Neural progenitor cell (in vitro differentiated cells): ENCODE data around the gene ERC1. TPM values are rescaled to one million over a fixed set of nuclear protein-coding genes. Genes with fewer than 3 reads are reported as not detected.

Experiments used
- DNase-seq: peaks from one replicate; pipeline ENCODE4 v3.0.0-alpha.2; 2016; ENCODE audit warnings: low spot score
- H2AFZ ChIP-seq: fragments of 200-600 bp; sonication (generic); replicated peaks from 2 replicates; pipeline ENCODE4 v1.6.1; 2016; ENCODE audit warnings: antibody characterized with exemption
- H3F3A ChIP-seq: fragments of 200-600 bp; sonication (generic); 2 replicates; pipeline ENCODE4 v1.6.1; 2016; ENCODE audit warnings: antibody characterized with exemption, low read depth
- H3K27ac ChIP-seq: fragments of 200-600 bp; sonication (generic); 2 replicates; pipeline ENCODE4 v1.5.1; 2016; ENCODE audit warnings: mild to moderate bottlenecking
- H3K27me3 ChIP-seq: fragments of 200-600 bp; sonication (generic); 2 replicates; pipeline ENCODE4 v1.6.1; 2016; ENCODE audit warnings: mild to moderate bottlenecking, moderate library complexity
- H3K36me3 ChIP-seq: fragments of 200-600 bp; sonication (generic); 2 replicates; pipeline ENCODE4 v1.5.1; 2016
- H3K4me1 ChIP-seq: fragments of 200-600 bp; sonication (generic); 2 replicates; pipeline ENCODE4 v1.6.1; 2016; ENCODE audit warnings: mixed run types
- H3K4me2 ChIP-seq: fragments of 200-600 bp; sonication (generic); 2 replicates; pipeline ENCODE4 v1.6.1; 2016
- H3K4me3 ChIP-seq: fragments of 200-600 bp; sonication (generic); 2 replicates; pipeline ENCODE4 v1.5.1; 2016
- H3K79me2 ChIP-seq: fragments of 200-600 bp; sonication (generic); 2 replicates; pipeline ENCODE4 v1.6.1; 2016; ENCODE audit warnings: low read depth
- H3K9ac ChIP-seq: fragments of 200-600 bp; sonication (generic); 2 replicates; pipeline ENCODE4 v1.6.1; 2016
- H3K9me3 ChIP-seq: fragments of 200-600 bp; sonication (generic); 2 replicates; pipeline ENCODE4 v1.5.1; 2016; ENCODE audit warnings: low read depth
- H4K20me1 ChIP-seq: fragments of 200-600 bp; sonication (generic); 2 replicates; pipeline ENCODE4 v1.6.1; 2016; ENCODE audit warnings: low read depth
- H3K27ac Mint-ChIP-seq: 3 replicates; pipeline ENCODE4 v1.8.0; 2021; ENCODE audit warnings: mixed read lengths
- H3K27me3 Mint-ChIP-seq: 2 replicates; pipeline ENCODE4 v1.8.0; 2022; ENCODE audit warnings: low read depth, mild to moderate bottlenecking, inconsistent platforms, moderate library complexity, mixed read lengths; ENCODE audit not compliant: insufficient read depth
- H3K36me3 Mint-ChIP-seq: 3 replicates; pipeline ENCODE4 v1.8.0; 2021; ENCODE audit warnings: mixed read lengths
- H3K4me1 Mint-ChIP-seq: 3 replicates; pipeline ENCODE4 v1.8.0; 2021; ENCODE audit warnings: mixed read lengths
- H3K4me3 Mint-ChIP-seq: 3 replicates; pipeline ENCODE4 v1.8.0; 2021; ENCODE audit warnings: mild to moderate bottlenecking, moderate library complexity, mixed read lengths
- H3K9me3 Mint-ChIP-seq: 3 replicates; pipeline ENCODE4 v1.8.0; 2020; ENCODE audit warnings: mixed read lengths
- EZH2 ChIP-seq: fragments of 200-600 bp; sonication (generic); IDR thresholded peaks from 2 replicates; pipeline ENCODE4 v1.6.1; 2017; ENCODE audit warnings: antibody characterized with exemption, mild to moderate bottlenecking, moderate library complexity
- EZH2phosphoT487 ChIP-seq: fragments of 200-600 bp; sonication (generic); IDR thresholded peaks from 2 replicates; pipeline ENCODE4 v1.6.1; 2017; ENCODE audit warnings: antibody characterized with exemption
- total RNA-seq: library from RNA; depleted of rRNA; stranded (reverse); fragments of >200 nt; gene quantifications from 2 replicates; pipeline ENCODE4 v1.2.3, GENCODE V29; 2015; ENCODE audit warnings: low replicate concordance
- TF ChIP-seq, protein P1 (sequence below): fragments of 200-600 bp; sonication (generic); IDR thresholded peaks from 2 replicates; pipeline ENCODE4 v1.5.1; 2017; ENCODE audit warnings: antibody characterized with exemption, mild to moderate bottlenecking

The ERC1 gene
- total RNA-seq, 1 donor from 2014 or later: 27.5 TPM

DNA sequence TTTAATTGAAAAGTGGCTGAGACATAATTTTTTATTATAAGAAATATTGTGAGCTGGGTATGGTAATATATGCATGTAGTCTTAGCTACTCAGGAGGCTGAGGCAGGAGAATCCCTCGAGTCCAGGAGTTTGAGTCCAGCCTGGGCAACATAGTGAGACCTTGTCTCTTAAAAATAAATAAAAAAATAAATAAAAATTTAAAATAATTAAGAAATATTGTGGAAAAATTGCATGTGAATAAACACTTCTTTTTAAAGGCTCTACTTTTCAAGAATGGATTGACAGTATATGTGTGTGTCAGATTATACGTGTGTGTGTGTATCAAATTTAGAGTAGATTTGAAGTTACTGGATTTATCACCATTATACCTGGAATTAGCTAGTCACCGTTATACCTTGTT lies 43.2 kb downstream of the ERC1 start:
- Histone ChIP-seq H3K27me3 (no peaks in the 10 kb centered on the region), H3K4me2 (no peak overlapping the region), H3K4me1 (no peaks in the 10 kb centered on the region), H3K27ac (no peak overlapping the region), H4K20me1 (no peaks in the 10 kb centered on the region), H3F3A (no peaks in the 10 kb centered on the region), H3K9ac (no peak overlapping the region), H3K79me2 (peaks cover 9% of the 10 kb centered on the region), H3K36me3 (peaks cover 2% of the 10 kb centered on the region), H3K9me3 (no peaks in the 10 kb centered on the region), H3K4me3 (no peak overlapping the region), H2AFZ (no peak overlapping the region)
- H3K36me3 Mint-ChIP-seq: peaks cover 8% of the 10 kb centered on the region
- H3K4me1 Mint-ChIP-seq: no peaks in the 10 kb centered on the region
- no peak overlapping the region for H3K27ac Mint-ChIP-seq
- no peaks in the 10 kb centered on the region for H3K9me3 Mint-ChIP-seq
- H3K4me3 Mint-ChIP-seq: no peak overlapping the region
- TF ChIP-seq EZH2 (no peak), EZH2phosphoT487 (no peak)
- TF ChIP-seq, protein P1, sequence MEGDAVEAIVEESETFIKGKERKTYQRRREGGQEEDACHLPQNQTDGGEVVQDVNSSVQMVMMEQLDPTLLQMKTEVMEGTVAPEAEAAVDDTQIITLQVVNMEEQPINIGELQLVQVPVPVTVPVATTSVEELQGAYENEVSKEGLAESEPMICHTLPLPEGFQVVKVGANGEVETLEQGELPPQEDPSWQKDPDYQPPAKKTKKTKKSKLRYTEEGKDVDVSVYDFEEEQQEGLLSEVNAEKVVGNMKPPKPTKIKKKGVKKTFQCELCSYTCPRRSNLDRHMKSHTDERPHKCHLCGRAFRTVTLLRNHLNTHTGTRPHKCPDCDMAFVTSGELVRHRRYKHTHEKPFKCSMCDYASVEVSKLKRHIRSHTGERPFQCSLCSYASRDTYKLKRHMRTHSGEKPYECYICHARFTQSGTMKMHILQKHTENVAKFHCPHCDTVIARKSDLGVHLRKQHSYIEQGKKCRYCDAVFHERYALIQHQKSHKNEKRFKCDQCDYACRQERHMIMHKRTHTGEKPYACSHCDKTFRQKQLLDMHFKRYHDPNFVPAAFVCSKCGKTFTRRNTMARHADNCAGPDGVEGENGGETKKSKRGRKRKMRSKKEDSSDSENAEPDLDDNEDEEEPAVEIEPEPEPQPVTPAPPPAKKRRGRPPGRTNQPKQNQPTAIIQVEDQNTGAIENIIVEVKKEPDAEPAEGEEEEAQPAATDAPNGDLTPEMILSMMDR: no peak
- DNase-seq: no peak
- H3K27me3 Mint-ChIP-seq: peaks cover 4% of the 10 kb centered on the region

- Histone ChIP-seq H3K9me3 (no peaks in the 10 kb centered on the region), H3K4me2 (no peak overlapping the region), H3K4me3 (no peak overlapping the region), H3K27me3 (no peaks in the 10 kb centered on the region), H3K27ac (no peak overlapping the region), H3F3A (no peaks in the 10 kb centered on the region), H3K9ac (no peak overlapping the region), H3K79me2 (peaks cover 9% of the 10 kb centered on the region), H2AFZ (no peak overlapping the region), H4K20me1 (no peaks in the 10 kb centered on the region), H3K36me3 (peaks cover 2% of the 10 kb centered on the region), H3K4me1 (no peaks in the 10 kb centered on the region)
- Mint-ChIP-seq H3K27ac (no peak overlapping the region), H3K9me3 (no peaks in the 10 kb centered on the region), H3K36me3 (peaks cover 6% of the 10 kb centered on the region), H3K4me1 (no peaks in the 10 kb centered on the region), H3K27me3 (peaks cover 7% of the 10 kb centered on the region), H3K4me3 (no peak overlapping the region)
- no peak for DNase-seq
- no peak for TF ChIP-seq EZH2phosphoT487
- TF ChIP-seq, protein P1: no peak
- no peak for TF ChIP-seq EZH2
Measured at GRCh38 chr12:1034751-1035457, 43.9 kb downstream of the ERC1 start.

DNA sequence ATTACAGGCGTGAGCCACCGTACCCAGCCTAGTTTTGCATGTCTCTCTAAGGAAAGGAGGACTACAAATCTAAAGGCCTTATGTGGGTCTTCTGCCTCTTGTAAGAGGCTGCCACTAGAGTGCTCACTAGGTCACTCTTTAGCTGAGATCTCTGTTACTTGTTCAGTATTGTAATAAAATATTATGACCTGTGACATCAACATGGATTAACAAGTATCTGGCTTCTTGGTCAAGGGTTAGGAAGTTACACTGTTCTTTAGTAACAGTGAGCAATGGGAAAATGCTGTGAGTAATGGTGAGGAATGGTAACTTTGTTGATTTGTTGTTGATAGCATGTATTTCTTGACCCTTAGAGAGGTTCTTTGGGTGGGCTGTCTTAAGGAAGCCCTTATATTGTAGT lies 50.5 kb downstream of the ERC1 start:
- Histone ChIP-seq H3K4me2 (no peak overlapping the region), H3K27me3 (no peaks in the 10 kb centered on the region), H3K79me2 (no peaks in the 10 kb centered on the region), H3K9me3 (no peaks in the 10 kb centered on the region), H3K36me3 (no peaks in the 10 kb centered on the region), H3K4me1 (no peaks in the 10 kb centered on the region), H3K9ac (no peak overlapping the region), H4K20me1 (no peaks in the 10 kb centered on the region), H3F3A (no peaks in the 10 kb centered on the region), H3K27ac (no peak overlapping the region), H3K4me3 (no peak overlapping the region), H2AFZ (no peak overlapping the region)
- Mint-ChIP-seq H3K27me3 (peaks cover 7% of the 10 kb centered on the region), H3K36me3 (peaks cover 8% of the 10 kb centered on the region), H3K27ac (no peak overlapping the region), H3K9me3 (no peaks in the 10 kb centered on the region), H3K4me1 (no peaks in the 10 kb centered on the region), H3K4me3 (no peak overlapping the region)
- DNase-seq: no peak
- TF ChIP-seq, protein P1: no peak
- TF ChIP-seq EZH2 (no peak), EZH2phosphoT487 (no peak)
